Testis (tissue), 2 donors: ENCODE data around the gene TPSB2.
"Not testable (repeated sequence)": the region's sequence is repeated elsewhere in the genome, so short reads cannot be mapped to it uniquely, and the experiment has no call there.

Source experiments
- CTCF ChIP-seq, 3 experiments: fragments of 450-650 bp in 2 of 3; fragments of 200-600 bp in 1 of 3; sonication (generic) in 1 of 3; IDR thresholded peaks; one replicate each; pipeline ENCODE4 v1.5.1; 2016 to 2019; ENCODE audit warnings: antibody characterized with exemption in 3 of 3, mild to moderate bottlenecking in 2 of 3, moderate library complexity in 1 of 3
- POLR2A ChIP-seq: fragments of 450-650 bp; IDR thresholded peaks from one replicate; pipeline ENCODE4 v1.6.1; 2017; ENCODE audit warnings: antibody characterized with exemption, mild to moderate bottlenecking, moderate library complexity

DNA sequence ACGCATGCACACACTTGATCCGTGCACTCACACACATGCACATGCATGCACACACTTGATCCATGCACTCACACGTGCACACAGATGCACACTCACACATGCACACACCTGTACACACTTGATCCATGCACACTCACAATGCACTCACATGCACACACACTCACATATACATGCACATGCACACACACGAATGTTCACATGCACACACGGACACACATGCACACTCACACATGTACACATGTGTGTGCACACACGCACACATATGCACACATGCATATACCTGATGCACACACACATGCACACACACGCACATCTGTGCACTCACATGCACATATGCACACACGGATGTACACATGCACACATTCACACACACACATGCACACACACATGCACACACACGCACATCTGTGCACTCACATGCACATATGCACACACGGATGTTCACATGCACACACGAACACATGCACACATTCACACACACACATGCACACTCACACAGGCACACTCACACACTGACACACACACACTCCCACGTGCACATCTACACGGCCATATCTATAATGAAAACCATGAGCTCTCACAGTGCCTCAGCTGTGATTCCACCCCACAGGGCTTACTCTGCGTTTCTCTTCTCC is 18.0 kb upstream of the TPSB2 start:
- TF ChIP-seq POLR2A; CTCF (IDR thresholded peaks at IDR 0.05): not testable (repeated sequence)
